ENCODE data around the gene FAM24B.
"Not testable (repeated sequence)": the region's sequence is repeated elsewhere in the genome, so short reads cannot be mapped to it uniquely, and the experiment has no call there.

The FAM24B gene

GRCh38 chr10:122858042-122858441, 21.3 kb downstream of the FAM24B start:
- DNase-seq = not testable (repeated sequence)

GRCh38 chr10:122856902-122857301, 22.5 kb downstream of the FAM24B start:
- DNase-seq = no peak

GRCh38 chr10:122855745-122856144, 23.6 kb downstream of the FAM24B start:
- DNase-seq = no peak

- DNase-seq = no peak
Observed at GRCh38 chr10:122854648-122855047, 24.7 kb downstream of the FAM24B start.

- no peak for DNase-seq
Observed at GRCh38 chr10:122853665-122854313, 25.6 kb downstream of the FAM24B start.

GRCh38 chr10:122852261-122852660, 27.1 kb downstream of the FAM24B start:
- no peak for DNase-seq

- DNase-seq = no peak
Observed at GRCh38 chr10:122850705-122851640, 28.4 kb downstream of the FAM24B start.

- no peak for DNase-seq
Observed at GRCh38 chr10:122849900-122850605, 29.3 kb downstream of the FAM24B start.

- DNase-seq = no peak
Observed at GRCh38 chr10:122849090-122849489, 30.3 kb downstream of the FAM24B start.

GRCh38 chr10:122847782-122848604, 31.4 kb downstream of the FAM24B start:
- DNase-seq = no peak

- no peak for DNase-seq
Observed at GRCh38 chr10:122845783-122846332, 33.5 kb downstream of the FAM24B start, which contains the start of gene CUZD1. Gene CUZD1, minus strand, starts transcription at chr10:122845857. Its CDS starts 14 bp downstream, at chr10:122845843.

GRCh38 chr10:122844146-122844545, 35.2 kb downstream of the FAM24B start:
- DNase-seq = no peak

- no peak for DNase-seq
Observed at GRCh38 chr10:122841569-122841968, 37.8 kb downstream of the FAM24B start.

GRCh38 chr10:122839505-122839904, 39.9 kb downstream of the FAM24B start:
- DNase-seq = no peak

GRCh38 chr10:122838880-122839279, 40.5 kb downstream of the FAM24B start:
- no peak for DNase-seq

GRCh38 chr10:122835908-122836307, 43.5 kb downstream of the FAM24B start:
- no peak for DNase-seq

- no peak for DNase-seq
Observed at GRCh38 chr10:122830965-122831353, 48.4 kb downstream of the FAM24B start.

- no peak for DNase-seq
Observed at GRCh38 chr10:122830273-122830964, 49.0 kb downstream of the FAM24B start.

GRCh38 chr10:122829454-122829853, 49.9 kb downstream of the FAM24B start:
- no peak for DNase-seq

GRCh38 chr10:122828716-122829255, 50.6 kb downstream of the FAM24B start:
- no peak for DNase-seq

- no peak for DNase-seq
Observed at GRCh38 chr10:122827302-122827701, 52.1 kb downstream of the FAM24B start.

All from stimulated activated CD4-positive, alpha-beta T cell treated with anti-CD3 and anti-CD28 coated beads, Interleukin-2, amount 100 ng/mL, for 48 hours (primary cell).